Esophagus muscularis mucosa (tissue), 4 donors: ENCODE measurements around the gene CD55. TPM values are rescaled to one million over a fixed set of nuclear protein-coding genes. Genes with fewer than 3 reads are reported as not detected.

ENCODE experiments used
- DNase-seq: peaks from one replicate; pipeline ENCODE4 v3.0.0-alpha.2; 2017; ENCODE audit errors: extremely low spot score
- H3K27ac ChIP-seq, 4 donors: fragments of 200-600 bp; sonication (generic); replicated peaks in 1 of 4; 1 replicate in 3 of 4; 2 replicates in 1 of 4; pipeline ENCODE4 v1.5.1; 2016 to 2019; ENCODE audit warnings: mild to moderate bottlenecking in 1 of 4
- H3K27me3 ChIP-seq, 4 donors: fragments of 200-600 bp; sonication (generic); one replicate each; pipeline versions ENCODE4 v1.5.1 to v1.6.0; 2016 to 2019
- H3K36me3 ChIP-seq, 4 donors: fragments of 200-600 bp; sonication (generic); one replicate each; pipeline ENCODE4 v1.5.1; 2016 to 2019
- H3K4me1 ChIP-seq, 4 donors: fragments of 200-600 bp; sonication (generic); one replicate each; pipeline ENCODE4 v1.5.1; 2016 to 2019
- H3K4me3 ChIP-seq, 4 donors: fragments of 200-600 bp; sonication (generic); 1 replicate in 2 of 4; 2 replicates in 2 of 4; pipeline ENCODE4 v1.5.1; 2016 to 2019; ENCODE audit warnings: mild to moderate bottlenecking in 4 of 4, moderate library complexity in 1 of 4
- H3K9me3 ChIP-seq, 4 donors: fragments of 200-600 bp; sonication (generic); 1 replicate in 3 of 4; 2 replicates in 1 of 4; pipeline ENCODE4 v1.5.1; 2016 to 2019
- EP300 ChIP-seq: sonication (generic); formaldehyde crosslinking; IDR thresholded peaks from one replicate; pipeline ENCODE4 v1.6.1; 2017; ENCODE audit warnings: antibody characterized with exemption
- POLR2A ChIP-seq: fragments of 450-650 bp; IDR thresholded peaks from one replicate; pipeline ENCODE4 v1.6.1; 2017; ENCODE audit warnings: antibody characterized with exemption, moderate library complexity, mild to moderate bottlenecking, low read depth
- POLR2AphosphoS5 ChIP-seq, 2 donors: sonication (generic); formaldehyde crosslinking; IDR thresholded peaks; one replicate each; pipeline ENCODE4 v1.6.1; 2017; ENCODE audit warnings: antibody characterized with exemption in 2 of 2
- WGBS: methylation state at CpG from one replicate; pipeline ENCODE4 v1.1.5; 2018; 5-methylcytosine and 5-hydroxymethylcytosine counted together
- intact Hi-C: fragments of 100-400 bp; cut with DNase I; formaldehyde crosslinking; loops from one replicate; pipeline ENCODE4 v1.15.1; 2023
- total RNA-seq, 4 donors: library from RNA; depleted of rRNA; stranded (reverse); fragments of >200 nt; gene quantifications; one replicate each; pipeline versions ENCODE4 v1.1.0 to v1.2.1, GENCODE V29; 2016
- TF ChIP-seq, protein P1 (sequence below), 3 experiments: fragments of 200-600 bp in 2 of 3; fragments of 450-650 bp in 1 of 3; sonication (generic) in 2 of 3; IDR thresholded peaks; one replicate each; pipeline ENCODE4 v1.5.1; 2017 to 2019; ENCODE audit warnings: antibody characterized with exemption in 3 of 3, mild to moderate bottlenecking in 2 of 3, moderate library complexity in 1 of 3

Gene CD55
- total RNA-seq, 4 donors from 2014 or later = 27.8 to 77.0 (median 47.4) TPM

DNA sequence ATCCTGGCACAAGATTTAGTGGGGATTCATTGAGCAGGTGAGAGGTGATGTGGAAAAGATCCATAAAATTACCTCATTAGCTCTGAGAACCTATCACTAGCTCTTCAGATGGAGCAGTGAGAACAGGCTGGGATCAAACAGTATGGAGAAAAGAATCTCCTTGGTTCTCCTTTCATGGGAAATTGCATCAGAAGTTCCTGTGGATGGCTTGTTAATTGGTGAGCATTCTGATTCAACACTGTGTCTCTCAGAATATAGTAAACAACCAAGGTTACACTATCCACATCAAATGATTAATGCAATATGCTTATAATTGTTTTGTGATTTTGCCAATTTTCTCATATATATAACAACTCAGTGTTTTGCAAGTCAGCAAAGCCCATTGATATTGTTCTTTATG lies 8.3 kb upstream of the CD55 start:
- intact Hi-C loops = no loop called here
- Histone ChIP-seq H3K27ac (no peak overlapping the region), H3K27me3 (no peaks in the 10 kb centered on the region), H3K4me1 (peaks cover 5 to 13% (median 11%) of the 10 kb centered on the region in 4 donors), H3K9me3 (no peaks in the 10 kb centered on the region), H3K4me3 (no peak overlapping the region), H3K36me3 (no peaks in the 10 kb centered on the region)
- TF ChIP-seq POLR2A = no peak
- TF ChIP-seq POLR2AphosphoS5 (IDR thresholded peaks at IDR 0.05) = no peak
- TF ChIP-seq, protein P1, sequence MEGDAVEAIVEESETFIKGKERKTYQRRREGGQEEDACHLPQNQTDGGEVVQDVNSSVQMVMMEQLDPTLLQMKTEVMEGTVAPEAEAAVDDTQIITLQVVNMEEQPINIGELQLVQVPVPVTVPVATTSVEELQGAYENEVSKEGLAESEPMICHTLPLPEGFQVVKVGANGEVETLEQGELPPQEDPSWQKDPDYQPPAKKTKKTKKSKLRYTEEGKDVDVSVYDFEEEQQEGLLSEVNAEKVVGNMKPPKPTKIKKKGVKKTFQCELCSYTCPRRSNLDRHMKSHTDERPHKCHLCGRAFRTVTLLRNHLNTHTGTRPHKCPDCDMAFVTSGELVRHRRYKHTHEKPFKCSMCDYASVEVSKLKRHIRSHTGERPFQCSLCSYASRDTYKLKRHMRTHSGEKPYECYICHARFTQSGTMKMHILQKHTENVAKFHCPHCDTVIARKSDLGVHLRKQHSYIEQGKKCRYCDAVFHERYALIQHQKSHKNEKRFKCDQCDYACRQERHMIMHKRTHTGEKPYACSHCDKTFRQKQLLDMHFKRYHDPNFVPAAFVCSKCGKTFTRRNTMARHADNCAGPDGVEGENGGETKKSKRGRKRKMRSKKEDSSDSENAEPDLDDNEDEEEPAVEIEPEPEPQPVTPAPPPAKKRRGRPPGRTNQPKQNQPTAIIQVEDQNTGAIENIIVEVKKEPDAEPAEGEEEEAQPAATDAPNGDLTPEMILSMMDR (IDR thresholded peaks at IDR 0.05) = no peak
- no peak for TF ChIP-seq EP300
- no peak for DNase-seq

DNA sequence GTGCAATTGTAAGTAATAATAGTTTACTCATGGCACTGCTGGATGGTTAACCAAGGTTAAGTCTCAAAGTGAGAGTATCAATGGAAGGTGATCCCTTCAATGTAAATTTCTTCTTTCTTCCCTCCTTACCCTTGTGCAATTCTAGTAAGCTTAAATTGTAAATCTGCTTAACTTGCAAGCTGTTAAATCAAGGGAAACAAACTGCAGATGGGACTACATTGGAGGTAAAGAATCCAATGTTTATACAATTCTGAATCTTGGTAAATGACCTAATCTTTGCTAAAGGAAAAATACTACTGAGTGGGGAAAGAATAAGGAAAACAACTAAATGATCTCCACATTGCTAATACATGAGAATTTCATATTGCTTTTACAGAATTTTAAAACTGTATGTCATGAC lies 6.7 kb upstream of the CD55 start:
- TF ChIP-seq EP300 (no peak), POLR2AphosphoS5 (IDR thresholded peaks at IDR 0.05) (no peak), POLR2A (no peak)
- TF ChIP-seq, protein P1 (IDR thresholded peaks at IDR 0.05) = no peak
- no peaks in the 10 kb centered on the region for H3K27me3 ChIP-seq
- H3K9me3 ChIP-seq = no peaks in the 10 kb centered on the region
- intact Hi-C loops = no loop called here
- no peak overlapping the region for H3K4me3 ChIP-seq
- no peaks in the 10 kb centered on the region for H3K36me3 ChIP-seq
- H3K27ac ChIP-seq = no peak overlapping the region
- no peak for DNase-seq
- H3K4me1 ChIP-seq = peaks cover 0 to 8% (median 6%) of the 10 kb centered on the region in 4 donors

DNA sequence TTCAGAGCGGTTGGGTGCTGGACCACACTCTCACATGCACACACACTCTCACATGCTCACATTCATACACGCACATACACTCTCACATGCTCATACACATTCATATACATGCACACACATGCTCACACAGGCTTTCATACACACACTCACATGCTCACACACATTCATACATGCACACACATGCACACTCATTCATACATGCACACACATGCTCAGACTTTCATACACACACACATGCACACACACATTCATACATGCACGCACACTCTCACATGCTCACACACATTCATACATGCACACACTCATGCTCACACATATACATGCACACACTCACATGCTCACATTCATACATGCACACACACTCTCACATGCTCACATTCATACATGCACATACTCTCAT lies 6.0 kb upstream of the CD55 start:
- Histone ChIP-seq H3K9me3 (no peaks in the 10 kb centered on the region), H3K27ac (no peak overlapping the region), H3K4me3 (no peak overlapping the region), H3K4me1 (peaks cover 0 to 1% (median 0%) of the 10 kb centered on the region in 4 donors), H3K36me3 (no peaks in the 10 kb centered on the region), H3K27me3 (no peaks in the 10 kb centered on the region)
- intact Hi-C loops = no loop called here
- WGBS = 87% methylated on average over 3 of the region's 3 CpGs
- DNase-seq = no peak
- TF ChIP-seq, protein P1 (IDR thresholded peaks at IDR 0.05) = no peak
- TF ChIP-seq EP300 = no peak
- no peak for TF ChIP-seq POLR2A

DNA sequence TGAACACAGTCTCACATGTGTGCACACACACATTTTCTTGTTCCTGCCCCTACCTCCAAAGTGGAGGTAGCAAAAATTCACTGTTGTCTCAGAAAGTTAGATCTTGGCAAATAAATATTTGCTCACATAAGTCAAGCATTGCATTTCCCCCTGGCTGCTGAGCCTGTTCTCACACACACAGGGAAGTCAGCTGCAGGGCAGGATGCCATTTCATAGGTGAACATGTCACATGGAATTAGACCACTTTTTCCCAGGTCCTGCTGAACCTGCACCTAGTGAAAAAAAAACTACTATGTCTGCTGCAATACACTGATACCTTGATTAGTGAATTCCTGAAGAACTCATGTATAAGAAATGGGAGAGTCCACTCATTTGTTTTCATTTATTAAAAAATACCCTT lies 5.3 kb upstream of the CD55 start:
- DNase-seq = no peak
- Histone ChIP-seq H3K4me1 (peaks cover 0 to 6% (median 2%) of the 10 kb centered on the region in 4 donors), H3K9me3 (no peaks in the 10 kb centered on the region), H3K4me3 (no peak overlapping the region), H3K27me3 (no peaks in the 10 kb centered on the region), H3K27ac (no peak overlapping the region), H3K36me3 (no peaks in the 10 kb centered on the region)
- TF ChIP-seq, protein P1 (IDR thresholded peaks at IDR 0.05) = no peak
- TF ChIP-seq POLR2AphosphoS5 (IDR thresholded peaks at IDR 0.05) (no peak), EP300 (no peak), POLR2A (no peak)
- intact Hi-C loops = no loop called here

DNA sequence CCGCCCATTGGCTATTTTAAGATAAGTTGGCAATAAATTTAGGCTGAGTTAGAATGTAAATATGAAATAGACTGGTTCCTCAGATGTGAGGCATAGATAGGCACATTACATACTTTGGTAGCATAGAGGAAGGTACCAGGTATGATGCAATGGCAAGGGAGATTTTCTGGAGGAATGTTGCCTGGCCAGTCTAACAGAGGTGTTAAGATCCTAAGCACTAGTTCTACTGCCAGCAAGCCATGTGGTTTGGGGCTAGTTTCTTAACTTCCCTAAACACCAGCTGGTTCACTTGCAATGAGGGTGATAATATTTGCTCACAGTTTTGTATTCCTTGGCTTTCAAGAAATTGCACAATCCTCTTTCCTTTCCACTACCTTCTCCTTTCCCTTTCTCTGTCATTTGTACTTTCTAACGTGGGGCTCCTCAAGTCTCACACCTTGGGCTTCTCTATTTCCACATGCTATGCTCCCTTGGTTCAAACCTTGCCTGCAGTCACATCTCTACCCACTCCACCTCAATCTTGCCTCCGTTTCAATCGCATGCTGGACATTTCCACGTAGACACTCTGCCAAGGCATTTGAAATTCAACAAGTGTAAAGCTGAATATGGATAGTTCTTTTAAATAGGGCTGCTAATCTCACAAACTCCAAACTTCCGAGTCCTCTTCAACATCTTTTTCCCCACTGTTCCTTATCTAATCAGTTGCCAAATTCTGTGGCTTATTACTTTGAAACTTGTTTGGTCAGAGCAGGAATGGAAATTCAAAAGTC lies 4.7 kb upstream of the CD55 start:
- no peak overlapping the region for H3K4me3 ChIP-seq
- peak overlapping the region in 2 of 4 donors; percentile 9 to 22 for H3K27ac ChIP-seq
- no peaks in the 10 kb centered on the region for H3K36me3 ChIP-seq
- no peak for TF ChIP-seq POLR2A
- TF ChIP-seq, protein P1 (IDR thresholded peaks at IDR 0.05) = no peak
- no peak for TF ChIP-seq EP300
- no peak for TF ChIP-seq POLR2AphosphoS5 (IDR thresholded peaks at IDR 0.05)
- H3K9me3 ChIP-seq = no peaks in the 10 kb centered on the region
- intact Hi-C loops = no loop called here
- 63% methylated on average over 6 of the region's 6 CpGs for WGBS
- no peak for DNase-seq
- H3K27me3 ChIP-seq = no peaks in the 10 kb centered on the region
- H3K4me1 ChIP-seq = peaks cover 0 to 6% (median 2%) of the 10 kb centered on the region in 4 donors
